ENCODE results near the gene ETV1. TPM values are rescaled to one million over a fixed set of nuclear protein-coding genes. Genes with fewer than 3 reads are reported as not detected.
"Not testable (repeated sequence)": the region's sequence is repeated elsewhere in the genome, so short reads cannot be mapped to it uniquely, and the experiment has no call there.

The ETV1 gene
- total and polyA plus RNA-seq, 9 donors = 9.4 to 22.2 (median 15.8) TPM

DNA sequence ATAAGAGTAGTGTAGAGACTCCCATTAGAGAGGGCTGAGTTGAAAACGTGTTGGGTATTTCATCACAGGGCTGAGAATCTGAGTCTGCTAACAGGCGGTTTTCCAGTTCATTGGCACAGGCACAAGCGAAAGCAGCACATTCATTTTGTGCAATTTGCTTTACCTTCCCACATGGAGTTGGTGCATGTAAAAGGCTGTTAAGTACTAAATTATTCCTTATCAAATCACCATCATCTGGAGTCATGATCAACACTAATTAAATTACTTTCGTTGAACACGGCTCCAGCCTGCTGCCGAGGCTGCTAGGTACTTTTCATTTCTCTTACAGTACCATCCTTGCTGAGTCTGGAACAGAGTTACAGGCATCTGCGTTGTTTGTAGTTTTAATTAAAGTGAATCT is 43.8 kb downstream of the ETV1 start:
- Histone ChIP-seq H3K4me1 (ENCODE audit: control insufficient read depth, insufficient read depth, low read length) (peaks cover 2% of the 10 kb centered on the region), H3K9me3 (replicated peaks; ENCODE audit: control insufficient read depth, low read depth, low read length) (no peaks in the 10 kb centered on the region), H3K4me3 (ENCODE audit: low read length) (no peak overlapping the region), H3K27ac (ENCODE audit: low read length) (no peak overlapping the region), H3K27me3 (ENCODE audit: control insufficient read depth, insufficient read depth, low read length) (no peaks in the 10 kb centered on the region), H3K36me3 (ENCODE audit: control insufficient read depth, insufficient read depth, low read length) (no peaks in the 10 kb centered on the region)
- WGBS (ENCODE audit: insufficient coverage) = no CpG with 5 or more reads among the region's 7 CpGs
- DNase-seq = peak; percentile 22

DNA sequence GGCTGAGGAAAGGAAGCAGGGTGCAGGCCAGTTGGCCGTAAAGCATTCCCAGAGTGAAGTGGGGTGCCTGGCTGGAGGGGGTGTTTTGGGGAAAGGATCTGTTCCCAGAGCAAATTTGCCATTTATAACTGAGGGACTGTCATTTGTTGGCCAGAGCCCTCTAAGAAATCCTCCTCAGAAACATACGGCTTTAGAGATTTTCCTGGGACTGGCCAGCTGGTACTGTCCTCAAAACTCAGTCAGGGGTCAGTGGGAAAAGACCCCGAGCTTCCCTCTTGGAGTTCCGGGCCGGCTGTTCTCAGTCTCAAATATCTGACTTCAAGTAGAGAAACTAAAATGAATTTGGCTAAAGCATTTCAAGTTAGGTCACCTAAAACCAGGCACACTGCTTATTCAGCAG is 55.9 kb downstream of the ETV1 start:
- Histone ChIP-seq H3K36me3 (ENCODE audit: control insufficient read depth, insufficient read depth, low read length) (peaks cover 3% of the 10 kb centered on the region), H3K9me3 (replicated peaks; ENCODE audit: control insufficient read depth, low read depth, low read length) (no peaks in the 10 kb centered on the region), H3K4me3 (ENCODE audit: low read length) (no peak overlapping the region), H3K27ac (ENCODE audit: low read length) (no peak overlapping the region), H3K4me1 (ENCODE audit: control insufficient read depth, insufficient read depth, low read length) (no peaks in the 10 kb centered on the region), H3K27me3 (ENCODE audit: control insufficient read depth, insufficient read depth, low read length) (no peaks in the 10 kb centered on the region)
- 42% methylated on average over 3 of the region's 5 CpGs for WGBS (ENCODE audit: insufficient coverage)
- no peak for DNase-seq

DNA sequence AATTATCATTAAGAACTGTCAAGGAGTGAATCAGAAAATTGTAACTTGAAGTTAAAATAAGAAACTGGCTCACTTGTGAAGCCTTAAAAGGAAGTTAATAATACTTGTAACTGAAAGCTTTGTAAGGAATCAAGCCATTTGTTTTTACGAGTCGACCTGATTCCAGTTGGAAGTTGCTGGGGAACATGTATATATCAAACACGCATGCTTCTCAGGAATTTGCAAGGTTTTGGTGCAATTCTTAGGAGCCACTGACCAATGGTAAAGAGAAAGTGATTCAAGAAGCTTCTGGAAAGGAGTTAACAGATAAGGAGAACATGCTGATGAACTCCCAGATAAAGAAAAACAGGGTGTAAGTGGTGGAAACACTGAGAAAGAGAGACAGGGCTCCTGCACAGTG is 56.4 kb downstream of the ETV1 start:
- no peaks in the 10 kb centered on the region for H3K27me3 ChIP-seq (ENCODE audit: control insufficient read depth, insufficient read depth, low read length)
- peaks cover 3% of the 10 kb centered on the region for H3K36me3 ChIP-seq (ENCODE audit: control insufficient read depth, insufficient read depth, low read length)
- peak; percentile 27 for DNase-seq
- 65% methylated on average over 3 of the region's 3 CpGs for WGBS (ENCODE audit: insufficient coverage)
- no peak overlapping the region for H3K27ac ChIP-seq (ENCODE audit: low read length)
- H3K4me1 ChIP-seq (ENCODE audit: control insufficient read depth, insufficient read depth, low read length) = no peaks in the 10 kb centered on the region
- H3K4me3 ChIP-seq (ENCODE audit: low read length) = no peak overlapping the region
- no peaks in the 10 kb centered on the region for H3K9me3 ChIP-seq (replicated peaks; ENCODE audit: control insufficient read depth, low read depth, low read length)

DNA sequence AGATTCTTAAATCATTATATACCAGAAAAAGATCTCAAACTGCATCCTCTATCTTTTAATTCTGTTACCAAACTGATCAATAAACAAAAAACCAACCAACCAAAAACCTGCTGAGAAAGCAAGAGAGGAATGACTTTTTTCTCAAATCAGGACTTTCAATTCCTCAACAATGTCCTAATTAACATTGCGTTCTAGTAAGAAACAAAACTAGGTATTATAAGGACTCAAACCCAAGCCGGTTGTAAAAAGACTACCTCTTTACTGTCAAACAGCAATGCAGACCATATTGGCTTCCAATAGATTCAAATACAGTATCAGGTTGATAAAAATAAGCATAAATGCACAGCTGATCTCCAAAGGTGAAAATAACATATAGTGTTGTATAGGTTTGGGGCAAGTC is 57.3 kb downstream of the ETV1 start:
- H3K36me3 ChIP-seq (ENCODE audit: control insufficient read depth, insufficient read depth, low read length) = peaks cover 3% of the 10 kb centered on the region
- no peak for DNase-seq
- no peaks in the 10 kb centered on the region for H3K4me1 ChIP-seq (ENCODE audit: control insufficient read depth, insufficient read depth, low read length)
- H3K9me3 ChIP-seq (replicated peaks; ENCODE audit: control insufficient read depth, low read depth, low read length) = no peaks in the 10 kb centered on the region
- H3K27me3 ChIP-seq (ENCODE audit: control insufficient read depth, insufficient read depth, low read length) = no peaks in the 10 kb centered on the region
- WGBS (ENCODE audit: insufficient coverage) = no CpG with 5 or more reads among the region's 2 CpGs
- no peak overlapping the region for H3K4me3 ChIP-seq (ENCODE audit: low read length)
- no peak overlapping the region for H3K27ac ChIP-seq (ENCODE audit: low read length)

DNA sequence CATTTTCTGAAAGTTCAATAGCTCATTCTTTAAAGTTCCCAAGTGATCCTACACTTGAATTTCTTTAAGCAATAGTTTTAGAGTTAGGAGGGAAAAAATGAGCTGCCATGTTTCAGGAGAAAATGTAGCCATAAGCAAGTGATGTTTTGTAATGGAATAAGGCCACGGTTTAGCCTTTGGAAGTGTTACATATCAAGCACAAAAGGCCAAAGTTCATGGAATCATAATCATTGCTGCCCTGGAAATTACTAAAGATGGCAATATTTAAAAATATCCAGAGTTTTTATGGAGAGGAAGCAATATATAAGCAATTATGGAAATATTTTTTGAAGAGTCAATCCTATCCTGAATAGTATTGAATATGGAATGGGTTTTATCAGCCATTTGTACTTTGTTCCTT is 68.4 kb downstream of the ETV1 start:
- DNase-seq = no peak
- WGBS (ENCODE audit: insufficient coverage) = 57% methylated on average over 1 of the region's 1 CpG
- H3K27ac ChIP-seq (ENCODE audit: low read length) = peak overlapping the region; percentile 16

DNA sequence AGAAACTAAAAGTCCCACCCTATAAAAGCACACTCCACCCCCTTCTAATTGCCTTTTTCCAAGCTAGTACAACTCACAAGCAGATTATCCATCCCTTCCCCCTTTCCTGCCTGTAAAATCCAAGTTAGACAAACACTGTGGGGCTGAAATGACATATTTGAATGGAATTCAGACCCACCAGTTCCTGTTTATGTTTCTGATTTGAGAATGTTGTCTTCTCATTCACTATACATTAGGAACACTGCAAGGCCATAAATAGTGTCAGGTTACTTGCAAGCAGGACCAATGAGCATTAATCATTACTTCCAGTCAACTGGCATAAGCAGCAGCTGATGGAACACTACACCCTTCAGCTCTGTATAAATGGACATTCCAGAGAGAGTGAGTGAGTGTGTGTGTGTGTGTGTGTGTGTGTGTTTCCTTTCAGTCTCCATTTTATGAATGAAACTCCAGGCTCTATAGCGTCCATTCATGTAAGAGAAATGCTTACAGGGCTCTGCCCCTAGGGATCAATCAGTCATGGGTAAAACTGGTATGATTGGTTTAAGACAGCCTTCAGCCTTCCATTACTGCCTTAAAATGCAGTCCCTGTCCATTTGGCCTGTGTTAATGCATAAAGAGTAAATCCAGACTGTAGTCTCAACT is 69.3 kb downstream of the ETV1 start:
- WGBS (ENCODE audit: insufficient coverage) = no CpG with 5 or more reads among the region's 1 CpG
- Histone ChIP-seq H3K27ac (ENCODE audit: low read length) (peak overlapping the region; percentile 89), H3K36me3 (ENCODE audit: control insufficient read depth, insufficient read depth, low read length) (peaks cover 2% of the 10 kb centered on the region), H3K4me1 (ENCODE audit: control insufficient read depth, insufficient read depth, low read length) (peaks cover 2% of the 10 kb centered on the region), H3K4me3 (ENCODE audit: low read length) (no peak overlapping the region), H3K27me3 (ENCODE audit: control insufficient read depth, insufficient read depth, low read length) (no peaks in the 10 kb centered on the region), H3K9me3 (replicated peaks; ENCODE audit: control insufficient read depth, low read depth, low read length) (no peaks in the 10 kb centered on the region)
- peak; percentile 97 for DNase-seq

More for the DNA sequence above, 68.4 kb downstream of the ETV1 start:
- no peaks in the 10 kb centered on the region for H3K9me3 ChIP-seq (replicated peaks; ENCODE audit: control insufficient read depth, low read depth, low read length)
- peaks cover 2% of the 10 kb centered on the region for H3K4me1 ChIP-seq (ENCODE audit: control insufficient read depth, insufficient read depth, low read length)
- peaks cover 2% of the 10 kb centered on the region for H3K36me3 ChIP-seq (ENCODE audit: control insufficient read depth, insufficient read depth, low read length)
- no peak overlapping the region for H3K4me3 ChIP-seq (ENCODE audit: low read length)
- H3K27me3 ChIP-seq (ENCODE audit: control insufficient read depth, insufficient read depth, low read length) = no peaks in the 10 kb centered on the region

DNA sequence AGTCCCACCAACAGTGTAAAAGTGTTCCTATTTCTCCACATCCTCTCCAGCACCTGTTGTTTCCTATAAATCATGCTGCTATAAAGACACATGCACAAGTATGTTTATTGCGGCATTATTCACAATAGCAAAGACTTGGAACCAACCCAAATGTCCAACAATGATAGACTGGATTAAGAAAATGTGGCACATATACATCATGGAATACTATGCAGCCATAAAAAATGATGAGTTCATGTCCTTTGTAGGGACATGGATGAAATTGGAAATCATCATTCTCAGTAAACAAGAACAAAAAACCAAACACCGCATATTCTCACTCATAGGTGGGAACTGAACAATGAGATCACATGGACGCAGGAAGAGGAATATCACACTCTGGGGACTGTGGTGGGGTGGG is 71.1 kb downstream of the ETV1 start:
- H3K9me3 ChIP-seq (replicated peaks; ENCODE audit: control insufficient read depth, low read depth, low read length); DNase-seq: not testable (repeated sequence)

DNA sequence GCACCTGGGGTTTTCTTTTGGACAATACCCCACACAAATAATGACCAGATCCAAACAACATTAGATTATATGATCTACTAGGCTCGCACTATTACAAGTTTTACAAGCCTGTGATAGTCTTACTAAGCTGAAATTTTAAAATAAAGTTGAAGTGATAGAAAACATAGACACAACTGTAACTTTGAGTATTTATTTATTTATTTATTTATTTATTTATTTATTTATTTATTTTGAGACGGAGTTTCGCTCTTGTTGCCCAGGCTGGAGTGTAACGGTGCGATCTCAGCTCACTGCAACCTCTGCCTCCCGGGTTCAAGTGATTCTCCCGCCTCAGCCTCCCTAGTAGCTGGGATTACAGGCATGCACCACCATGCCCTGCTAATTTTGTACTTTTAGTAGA is 72.4 kb downstream of the ETV1 start:
- H3K4me3 ChIP-seq (ENCODE audit: low read length); DNase-seq; H3K27me3 ChIP-seq (ENCODE audit: control insufficient read depth, insufficient read depth, low read length); H3K27ac ChIP-seq (ENCODE audit: low read length); H3K4me1 ChIP-seq (ENCODE audit: control insufficient read depth, insufficient read depth, low read length); H3K9me3 ChIP-seq (replicated peaks; ENCODE audit: control insufficient read depth, low read depth, low read length); H3K36me3 ChIP-seq (ENCODE audit: control insufficient read depth, insufficient read depth, low read length): not testable (repeated sequence)
- WGBS (ENCODE audit: insufficient coverage) = 67% methylated on average over 3 of the region's 7 CpGs

More for the DNA sequence above, 71.1 kb downstream of the ETV1 start:
- not testable (repeated sequence) for H3K4me1 ChIP-seq (ENCODE audit: control insufficient read depth, insufficient read depth, low read length); H3K27ac ChIP-seq (ENCODE audit: low read length); H3K36me3 ChIP-seq (ENCODE audit: control insufficient read depth, insufficient read depth, low read length); H3K4me3 ChIP-seq (ENCODE audit: low read length); H3K27me3 ChIP-seq (ENCODE audit: control insufficient read depth, insufficient read depth, low read length)
- WGBS (ENCODE audit: insufficient coverage) = no CpG with 5 or more reads among the region's 3 CpGs

DNA sequence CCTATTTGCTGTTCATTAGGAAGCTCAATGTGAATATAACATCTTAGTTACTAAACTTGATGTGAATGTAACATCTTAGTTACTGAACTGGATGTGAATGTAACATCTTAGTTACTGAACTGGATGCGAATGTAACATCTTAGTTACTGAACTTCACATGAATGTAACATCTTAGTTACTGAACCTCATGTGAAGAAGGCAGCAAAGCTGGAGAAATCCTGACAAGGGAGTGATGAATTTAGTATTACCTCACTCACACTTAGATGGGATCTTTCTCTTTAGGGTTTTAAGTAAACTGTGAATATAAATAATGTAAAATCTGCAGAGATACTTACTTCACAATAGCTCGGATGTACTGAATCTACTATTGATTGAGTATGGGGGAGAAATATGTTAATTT is 73.6 kb downstream of the ETV1 start:
- H3K27me3 ChIP-seq (ENCODE audit: control insufficient read depth, insufficient read depth, low read length) = no peaks in the 10 kb centered on the region
- WGBS (ENCODE audit: insufficient coverage) = no CpG with 5 or more reads among the region's 2 CpGs
- H3K4me1 ChIP-seq (ENCODE audit: control insufficient read depth, insufficient read depth, low read length) = peaks cover 5% of the 10 kb centered on the region
- H3K36me3 ChIP-seq (ENCODE audit: control insufficient read depth, insufficient read depth, low read length) = no peaks in the 10 kb centered on the region
- H3K9me3 ChIP-seq (replicated peaks; ENCODE audit: control insufficient read depth, low read depth, low read length) = no peaks in the 10 kb centered on the region
- DNase-seq = no peak
- H3K27ac ChIP-seq (ENCODE audit: low read length) = no peak overlapping the region
- no peak overlapping the region for H3K4me3 ChIP-seq (ENCODE audit: low read length)

DNA sequence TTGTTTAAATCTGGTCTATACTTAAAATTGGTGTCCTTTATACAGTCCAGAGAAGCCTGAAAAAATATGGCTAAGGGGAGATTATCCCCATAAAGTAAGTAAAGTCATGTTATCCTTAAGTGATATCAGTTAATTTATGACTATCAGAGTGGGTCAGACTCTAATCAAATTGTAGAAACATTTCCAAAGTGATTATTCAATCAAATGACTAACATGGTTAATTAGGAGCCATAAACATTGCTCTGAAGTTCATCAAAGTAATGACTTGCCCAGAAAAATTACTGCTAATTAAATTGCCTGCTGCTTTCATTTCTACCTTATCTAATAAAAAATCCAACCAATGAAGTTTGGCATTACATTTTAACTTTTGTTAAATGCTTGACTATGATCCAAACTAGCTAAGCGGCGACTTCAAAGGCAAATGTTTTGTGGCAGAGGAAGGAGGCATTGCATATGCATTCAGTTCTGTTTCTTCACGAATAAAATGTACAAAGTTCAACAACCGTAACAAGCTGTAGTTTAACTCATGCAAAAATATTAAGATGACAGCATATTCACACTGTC is 76.7 kb downstream of the ETV1 start:
- DNase-seq = no peak
- no peaks in the 10 kb centered on the region for H3K27me3 ChIP-seq (ENCODE audit: control insufficient read depth, insufficient read depth, low read length)
- H3K27ac ChIP-seq (ENCODE audit: low read length) = no peak overlapping the region
- WGBS (ENCODE audit: insufficient coverage) = no CpG with 5 or more reads among the region's 4 CpGs
- H3K4me3 ChIP-seq (ENCODE audit: low read length) = no peak overlapping the region
- no peaks in the 10 kb centered on the region for H3K9me3 ChIP-seq (replicated peaks; ENCODE audit: control insufficient read depth, low read depth, low read length)
- H3K36me3 ChIP-seq (ENCODE audit: control insufficient read depth, insufficient read depth, low read length) = no peaks in the 10 kb centered on the region
- H3K4me1 ChIP-seq (ENCODE audit: control insufficient read depth, insufficient read depth, low read length) = peaks cover 3% of the 10 kb centered on the region

DNA sequence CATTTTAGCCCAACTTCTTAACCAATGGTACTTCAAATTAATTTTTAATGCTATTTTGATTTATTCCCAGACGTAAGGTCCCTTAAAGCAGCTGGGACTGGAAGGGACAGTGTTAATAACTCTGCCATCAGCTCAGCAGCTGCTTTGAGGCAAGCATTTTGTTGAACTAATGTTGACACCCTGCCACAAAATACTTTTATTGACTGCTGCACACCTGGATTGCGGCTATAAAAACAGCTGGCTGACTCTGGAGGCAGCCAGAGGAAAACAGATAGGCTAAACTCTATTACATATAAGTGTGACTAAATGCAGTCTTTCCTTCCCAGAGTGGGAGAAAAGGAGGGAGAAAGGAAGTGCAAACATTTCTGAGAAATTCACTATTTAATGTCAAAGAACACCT is 77.6 kb downstream of the ETV1 start:
- no peaks in the 10 kb centered on the region for H3K27me3 ChIP-seq (ENCODE audit: control insufficient read depth, insufficient read depth, low read length)
- H3K27ac ChIP-seq (ENCODE audit: low read length) = no peak overlapping the region
- no peaks in the 10 kb centered on the region for H3K9me3 ChIP-seq (replicated peaks; ENCODE audit: control insufficient read depth, low read depth, low read length)
- DNase-seq = peak; percentile 38
- H3K4me1 ChIP-seq (ENCODE audit: control insufficient read depth, insufficient read depth, low read length) = peaks cover 3% of the 10 kb centered on the region
- H3K4me3 ChIP-seq (ENCODE audit: low read length) = no peak overlapping the region
- WGBS (ENCODE audit: insufficient coverage) = no CpG with 5 or more reads among the region's 2 CpGs
- H3K36me3 ChIP-seq (ENCODE audit: control insufficient read depth, insufficient read depth, low read length) = no peaks in the 10 kb centered on the region
